Measurements from ENCODE around the gene PLEK2. TPM values are rescaled to one million over a fixed set of nuclear protein-coding genes. Genes with fewer than 3 reads are reported as not detected.
"Not testable (repeated sequence)": the region's sequence is repeated elsewhere in the genome, so short reads cannot be mapped to it uniquely, and the experiment has no call there.

Gene PLEK2
- total RNA-seq, 1 experiment from 2014 or later = 32.1 TPM

DNA sequence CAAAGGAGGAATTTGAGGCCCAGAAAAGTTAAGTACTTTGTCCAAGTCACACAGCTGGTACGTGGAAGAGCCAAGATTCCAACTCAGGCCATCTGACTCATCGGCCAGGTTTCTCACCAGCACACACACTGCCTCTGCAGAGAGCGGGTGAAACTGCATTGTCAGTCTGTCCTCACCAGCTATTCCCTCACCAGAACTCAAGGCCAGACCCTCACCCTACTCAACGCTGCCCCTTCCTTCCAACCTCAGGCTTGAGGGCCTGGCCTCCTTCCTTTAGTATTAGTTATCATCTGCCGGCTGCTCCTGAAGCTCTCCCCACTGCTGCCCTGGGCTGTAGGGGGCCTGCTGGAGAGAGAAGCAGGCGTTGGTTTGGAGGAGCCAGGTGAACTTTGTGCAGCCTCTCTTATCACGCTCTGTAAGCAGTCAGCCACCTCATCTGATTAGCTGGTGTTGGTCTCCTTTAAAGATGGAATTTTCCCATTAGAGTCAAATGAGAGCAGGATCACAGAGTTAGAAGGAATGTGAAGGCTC is 16.6 kb upstream of the PLEK2 start:
- DNase-seq (ENCODE audit: low spot score) = peak; percentile 52

GRCh38 chr14:67426983-67427606 is 15.1 kb upstream of the PLEK2 start:
- DNase-seq (ENCODE audit: low spot score) = peak; percentile 72

DNA sequence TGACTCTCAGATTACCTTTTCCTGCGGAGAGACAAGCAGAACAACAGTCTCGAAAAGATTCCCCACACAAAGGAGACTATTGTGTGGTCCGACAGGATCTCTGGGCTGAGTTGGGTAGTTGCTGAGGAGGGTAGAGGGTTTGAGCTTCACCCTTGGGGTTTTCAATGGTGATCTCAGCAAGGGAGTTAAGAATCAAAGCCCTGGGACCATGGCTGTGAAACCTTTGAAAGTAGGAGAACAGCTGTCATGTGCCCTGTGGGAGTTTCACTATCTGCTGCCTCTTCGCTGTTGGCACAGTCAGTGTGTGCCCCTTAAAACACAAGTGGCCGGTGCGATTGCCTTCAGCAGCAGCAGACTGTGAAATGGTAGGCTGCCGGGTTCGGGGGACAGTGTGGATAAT is 14.2 kb upstream of the PLEK2 start:
- DNase-seq (ENCODE audit: low spot score) = no peak

GRCh38 chr14:67425608-67426007 is 13.6 kb upstream of the PLEK2 start:
- no peak for DNase-seq (ENCODE audit: low spot score)

GRCh38 chr14:67424539-67424938 is 12.6 kb upstream of the PLEK2 start:
- no peak for DNase-seq (ENCODE audit: low spot score)

DNA sequence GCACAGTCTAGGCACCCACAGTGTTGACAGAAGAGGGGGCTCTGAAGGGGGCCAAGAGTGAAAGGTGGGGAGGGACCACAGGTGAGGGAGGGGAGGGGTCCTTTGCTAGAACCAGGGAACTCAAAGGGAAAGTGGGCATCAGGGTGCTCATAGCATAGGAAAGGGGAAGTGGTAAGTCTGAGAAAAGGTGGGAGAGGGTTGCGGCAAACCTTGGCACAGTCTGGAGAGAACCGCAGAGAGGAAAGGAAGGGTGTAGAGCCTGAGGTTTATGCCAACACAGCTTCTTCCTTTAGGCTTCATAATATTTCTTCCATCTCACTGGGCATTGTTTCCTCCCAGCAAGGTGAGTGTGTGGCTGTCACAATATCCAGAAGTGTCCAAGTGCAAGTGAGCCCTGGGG is 11.5 kb upstream of the PLEK2 start:
- DNase-seq (ENCODE audit: low spot score) = no peak

GRCh38 chr14:67421356-67422224 is 9.6 kb upstream of the PLEK2 start:
- DNase-seq (ENCODE audit: low spot score) = no peak

- peak; percentile 37 for DNase-seq (ENCODE audit: low spot score)
Measured at GRCh38 chr14:67420102-67420739, 8.3 kb upstream of the PLEK2 start.

DNA sequence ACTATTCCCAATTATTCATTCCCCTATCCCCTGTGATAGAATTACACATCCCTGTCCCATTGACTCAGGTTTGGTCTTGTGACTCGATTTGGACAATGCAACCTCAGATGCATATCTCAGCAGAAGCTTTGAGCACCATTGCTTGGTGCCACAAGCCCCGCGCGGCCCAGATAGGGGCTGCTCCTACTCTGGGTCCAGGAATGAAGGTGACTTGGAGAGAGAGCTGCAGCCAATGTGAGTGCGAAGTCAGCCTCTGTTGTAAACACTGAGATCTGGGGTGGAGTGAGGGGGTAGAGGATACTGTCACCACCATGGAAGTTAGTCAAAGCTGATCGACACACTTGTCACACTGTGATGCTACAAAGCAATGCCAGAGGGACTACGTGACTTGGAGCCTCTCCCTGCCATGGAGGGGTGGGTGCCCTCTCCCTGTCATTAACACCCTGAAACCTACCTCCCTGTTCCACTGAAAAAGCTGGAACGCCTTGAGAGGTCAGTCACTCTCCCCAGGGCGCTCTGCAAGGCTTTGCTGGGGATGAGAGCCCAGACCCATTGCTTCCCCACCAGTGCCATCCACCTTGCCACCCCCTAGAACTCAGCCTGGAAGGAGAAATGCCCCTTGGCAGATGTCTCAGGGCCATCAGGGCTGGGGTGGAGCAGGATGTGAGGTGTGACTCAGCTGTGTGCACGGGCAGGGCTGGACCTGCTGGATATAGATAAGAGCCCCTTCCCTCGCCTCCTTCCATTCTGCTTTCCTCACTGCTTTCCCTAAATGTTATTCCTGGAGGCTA is 6.6 kb upstream of the PLEK2 start:
- DNase-seq (ENCODE audit: low spot score) = peak; percentile 56

DNA sequence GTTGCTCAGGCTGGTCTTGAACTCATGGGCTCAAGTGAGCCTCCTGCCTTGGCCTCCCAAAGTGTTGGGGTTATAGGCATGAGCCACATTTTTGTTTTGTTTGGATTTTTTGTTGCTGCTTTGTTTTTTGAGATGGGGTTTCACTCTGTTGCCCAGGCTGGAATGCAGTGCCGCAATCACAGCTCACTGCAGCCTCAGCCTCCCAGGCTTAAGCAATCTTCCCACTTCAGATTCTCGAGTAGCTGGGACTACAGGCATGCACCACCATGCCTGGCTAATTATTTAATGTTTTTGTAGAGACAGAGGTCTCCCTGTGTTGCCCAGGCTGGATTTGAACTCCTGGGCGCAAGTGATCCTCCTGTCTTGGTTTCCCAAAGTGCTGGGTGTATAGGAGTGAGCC is 5.7 kb upstream of the PLEK2 start:
- no peak for DNase-seq (ENCODE audit: low spot score)

- no peak for DNase-seq (ENCODE audit: low spot score)
Measured at GRCh38 chr14:67416810-67417209, 4.8 kb upstream of the PLEK2 start.

GRCh38 chr14:67416085-67416484 is 4.1 kb upstream of the PLEK2 start:
- DNase-seq (ENCODE audit: low spot score) = no peak

DNA sequence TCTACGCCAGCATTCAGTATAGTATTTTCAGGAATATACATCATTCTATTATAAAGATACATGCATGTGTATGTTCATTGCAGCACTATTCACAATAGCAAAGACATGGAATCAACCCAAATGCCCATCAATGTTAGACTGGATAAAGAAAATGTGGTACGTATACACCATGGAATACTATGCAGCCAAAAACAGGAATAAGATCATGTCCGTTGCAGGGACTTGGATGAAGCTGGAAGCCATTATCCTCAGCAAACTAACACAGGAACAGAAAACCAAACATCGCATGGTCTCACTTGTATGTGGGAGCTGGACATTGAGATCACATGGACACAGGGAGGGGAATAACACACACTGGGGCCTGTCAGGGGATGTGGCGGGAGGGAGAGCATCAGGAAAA is 3.6 kb upstream of the PLEK2 start:
- not testable (repeated sequence) for DNase-seq (ENCODE audit: low spot score)

DNA sequence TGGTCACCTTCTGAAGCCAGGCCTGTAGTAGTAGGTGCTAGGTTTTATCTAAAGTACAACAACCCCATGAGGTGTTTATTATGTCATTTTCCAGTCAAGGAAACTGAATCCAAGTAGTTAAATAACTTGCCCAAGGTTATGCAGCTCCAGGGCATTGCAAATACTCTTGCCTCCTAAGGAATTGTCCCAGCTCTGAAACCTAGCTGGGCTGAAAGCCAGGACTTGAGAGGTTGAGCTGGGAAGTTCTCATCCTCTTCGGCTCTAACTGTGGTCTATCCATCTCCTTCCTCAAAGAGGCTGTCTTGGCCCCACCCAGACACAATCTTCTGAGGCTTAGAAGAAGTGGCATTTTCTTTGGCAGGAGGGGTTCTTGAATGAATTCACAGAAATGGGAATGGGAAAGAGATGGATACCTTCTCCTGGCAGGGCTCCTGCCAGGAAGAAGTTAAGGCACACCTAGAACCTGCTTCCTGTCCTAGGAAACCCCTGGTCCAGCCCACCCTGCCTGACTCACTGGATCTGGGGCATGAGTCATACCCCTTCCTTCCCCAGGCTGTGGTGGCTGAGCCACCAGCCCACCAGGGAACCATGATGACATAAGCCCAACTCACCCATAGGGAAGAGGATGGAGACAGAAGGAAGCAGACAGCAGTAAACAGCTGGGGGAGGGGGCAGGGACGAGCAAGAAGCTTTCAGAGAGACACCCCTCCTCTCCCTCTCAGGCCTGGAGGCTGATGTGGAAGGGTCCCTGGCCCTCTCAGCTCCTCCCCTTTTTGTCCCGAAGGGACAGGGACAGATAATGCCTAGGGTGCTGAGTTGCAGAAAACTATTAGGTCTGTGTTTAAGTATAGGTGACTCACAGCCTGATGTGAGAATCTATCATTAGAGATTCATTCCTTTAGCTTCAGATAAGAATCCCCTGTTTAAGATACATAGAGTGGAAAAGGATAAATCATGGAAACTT is 2.1 kb upstream of the PLEK2 start:
- peak; percentile 33 for DNase-seq (ENCODE audit: low spot score)

DNA sequence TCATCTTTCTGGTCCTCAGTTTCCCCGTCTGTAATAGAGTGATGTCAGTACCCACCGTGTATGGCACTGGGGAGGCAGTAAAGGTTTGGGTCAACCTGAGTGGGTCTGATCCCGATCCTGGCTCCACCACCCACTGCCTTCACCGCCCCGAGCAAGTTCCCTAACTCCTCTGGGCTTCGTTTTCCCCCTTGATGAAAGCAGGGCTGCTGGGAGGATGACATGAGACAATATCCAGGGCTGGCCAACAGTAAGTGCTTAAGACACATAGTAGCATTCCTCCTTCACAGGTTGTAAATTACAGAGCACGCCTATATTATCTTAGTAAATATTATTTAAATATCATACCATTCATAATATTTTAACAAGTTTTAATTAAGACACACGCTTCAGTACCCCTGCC is 595 bp downstream of the PLEK2 start:
- DNase-seq (ENCODE audit: low spot score) = no peak

GRCh38 chr14:67410313-67410712 is 1.7 kb downstream of the PLEK2 start:
- DNase-seq (ENCODE audit: low spot score) = no peak

DNA sequence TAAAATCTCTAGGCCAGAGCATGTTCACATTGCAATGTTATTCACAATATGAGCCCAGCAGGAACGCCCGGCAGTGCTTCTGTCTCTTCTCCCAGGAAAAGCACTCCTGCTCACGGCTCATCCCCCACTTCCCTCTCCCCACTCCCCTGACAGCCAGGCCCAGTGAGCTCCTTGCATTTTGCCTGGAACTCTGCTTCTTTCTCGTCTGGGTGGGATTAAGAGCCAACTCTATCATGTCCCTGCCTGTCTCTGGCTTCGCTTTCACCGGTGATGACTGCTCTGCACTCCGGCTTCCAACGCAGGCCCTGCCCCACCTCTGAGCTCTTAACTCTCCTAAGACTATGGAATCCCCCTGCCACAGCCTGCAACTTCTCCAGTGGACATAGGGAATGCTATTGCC is 2.5 kb downstream of the PLEK2 start:
- DNase-seq (ENCODE audit: low spot score) = no peak

GRCh38 chr14:67408122-67408801 is 3.7 kb downstream of the PLEK2 start:
- not testable (repeated sequence) for DNase-seq (ENCODE audit: low spot score)

DNA sequence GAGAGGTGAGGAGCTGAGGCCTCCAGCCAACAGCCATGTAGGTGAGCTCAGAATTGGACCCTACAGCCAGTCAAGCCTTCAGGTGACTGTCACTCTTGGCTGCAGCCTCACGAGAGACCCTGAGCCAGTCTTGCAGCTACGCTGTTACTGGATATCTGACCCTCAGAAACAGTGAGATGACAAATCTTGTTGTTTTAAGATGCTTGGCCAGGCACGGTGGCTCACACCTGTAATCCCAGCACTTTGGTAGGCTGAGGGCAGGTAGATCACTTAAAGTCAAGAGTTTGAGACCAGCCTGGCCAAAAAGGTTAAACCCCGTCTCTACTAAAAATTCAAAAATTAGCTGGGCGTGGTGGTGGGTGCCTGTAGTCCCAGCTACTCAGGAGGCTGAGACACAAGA is 6.2 kb downstream of the PLEK2 start:
- DNase-seq (ENCODE audit: low spot score) = no peak

DNA sequence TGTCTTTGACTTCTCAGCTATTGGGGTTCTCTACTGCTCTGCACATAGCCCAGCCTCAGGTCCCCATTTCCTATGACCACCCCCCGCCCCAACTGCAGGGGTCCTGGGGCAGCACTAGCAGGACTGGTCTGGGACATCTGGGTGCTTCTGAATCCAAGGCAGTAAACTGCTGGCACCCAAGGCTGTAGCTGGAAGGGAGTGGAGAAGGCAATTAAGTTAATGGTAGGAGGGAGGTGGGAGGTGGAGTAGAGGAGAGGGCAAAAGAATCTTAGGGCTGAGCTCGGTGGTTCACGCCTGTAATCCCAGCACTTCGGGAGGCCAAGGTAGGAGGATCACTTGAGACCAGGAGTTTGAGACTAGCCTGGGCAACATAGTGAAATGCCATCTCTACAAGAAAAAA is 11.5 kb downstream of the PLEK2 start:
- no peak for DNase-seq (ENCODE audit: low spot score)
